ENCODE data around the gene JAM3.

- TF ChIP-seq CTCF (IDR thresholded peaks at IDR 0.05) (no peak), EZH2 (IDR thresholded peaks at IDR 0.05) (no peak), EZH2phosphoT487 (IDR thresholded peaks at IDR 0.05) (no peak)
These were observed 28.2 kb upstream of the JAM3 start for GRCh38 chr11:134040386-134041302.
